GM12865 (cell line): ENCODE data around the gene MAPK7.

Experiments used
- DNase-seq: peaks from one replicate; pipeline ENCODE4 v3.0.0; 2010; ENCODE audit warnings: low read depth
- H3K4me3 ChIP-seq: 2 replicates; pipeline ENCODE4 v1.5.1; 2011; ENCODE audit warnings: mild to moderate bottlenecking, low read depth, low read length, control low read depth
- TF ChIP-seq, protein P1 (sequence below): IDR thresholded peaks from 2 replicates; pipeline ENCODE4 v1.5.1; 2011; ENCODE audit warnings: low read length, control low read depth, low read depth, inconsistent platforms; ENCODE audit not compliant: insufficient read depth; ENCODE audit errors: missing control alignments

MAPK7 gene

DNA sequence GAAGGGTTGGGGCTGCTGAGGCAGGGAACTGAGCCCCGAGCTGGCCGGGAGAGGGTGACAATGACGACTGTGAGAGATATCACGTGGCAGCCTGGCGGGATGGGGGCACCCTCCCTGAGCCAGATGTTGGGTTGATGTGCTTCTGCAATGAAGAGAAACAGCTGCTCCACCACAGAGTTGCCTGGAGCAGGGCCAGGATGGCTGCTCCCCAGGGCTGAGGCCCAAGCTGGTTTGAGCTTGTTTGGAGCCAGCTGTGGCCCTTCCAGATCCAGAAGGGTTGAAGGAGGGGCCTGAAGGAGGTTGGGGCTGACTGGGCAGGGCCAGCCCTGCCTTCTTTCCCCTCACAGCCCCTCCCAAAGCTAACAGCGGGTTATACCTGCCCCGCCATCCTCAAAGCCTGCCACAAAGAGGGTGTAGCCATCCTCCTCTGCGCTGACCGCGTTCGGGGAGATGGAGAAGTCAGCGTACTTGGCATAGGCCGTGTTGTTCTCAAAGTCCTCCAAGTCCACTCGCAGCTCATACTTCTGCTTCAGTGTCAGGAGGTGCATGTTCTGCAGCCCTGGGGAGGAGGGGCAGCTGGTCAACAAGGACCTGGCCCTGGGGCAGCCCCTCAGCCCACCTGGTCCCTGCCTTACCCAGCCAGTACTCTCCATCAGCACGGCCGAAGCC, 6.6 kb downstream of the MAPK7 start:
- DNase-seq = no peak
- TF ChIP-seq, protein P1, sequence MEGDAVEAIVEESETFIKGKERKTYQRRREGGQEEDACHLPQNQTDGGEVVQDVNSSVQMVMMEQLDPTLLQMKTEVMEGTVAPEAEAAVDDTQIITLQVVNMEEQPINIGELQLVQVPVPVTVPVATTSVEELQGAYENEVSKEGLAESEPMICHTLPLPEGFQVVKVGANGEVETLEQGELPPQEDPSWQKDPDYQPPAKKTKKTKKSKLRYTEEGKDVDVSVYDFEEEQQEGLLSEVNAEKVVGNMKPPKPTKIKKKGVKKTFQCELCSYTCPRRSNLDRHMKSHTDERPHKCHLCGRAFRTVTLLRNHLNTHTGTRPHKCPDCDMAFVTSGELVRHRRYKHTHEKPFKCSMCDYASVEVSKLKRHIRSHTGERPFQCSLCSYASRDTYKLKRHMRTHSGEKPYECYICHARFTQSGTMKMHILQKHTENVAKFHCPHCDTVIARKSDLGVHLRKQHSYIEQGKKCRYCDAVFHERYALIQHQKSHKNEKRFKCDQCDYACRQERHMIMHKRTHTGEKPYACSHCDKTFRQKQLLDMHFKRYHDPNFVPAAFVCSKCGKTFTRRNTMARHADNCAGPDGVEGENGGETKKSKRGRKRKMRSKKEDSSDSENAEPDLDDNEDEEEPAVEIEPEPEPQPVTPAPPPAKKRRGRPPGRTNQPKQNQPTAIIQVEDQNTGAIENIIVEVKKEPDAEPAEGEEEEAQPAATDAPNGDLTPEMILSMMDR = no peak

DNA sequence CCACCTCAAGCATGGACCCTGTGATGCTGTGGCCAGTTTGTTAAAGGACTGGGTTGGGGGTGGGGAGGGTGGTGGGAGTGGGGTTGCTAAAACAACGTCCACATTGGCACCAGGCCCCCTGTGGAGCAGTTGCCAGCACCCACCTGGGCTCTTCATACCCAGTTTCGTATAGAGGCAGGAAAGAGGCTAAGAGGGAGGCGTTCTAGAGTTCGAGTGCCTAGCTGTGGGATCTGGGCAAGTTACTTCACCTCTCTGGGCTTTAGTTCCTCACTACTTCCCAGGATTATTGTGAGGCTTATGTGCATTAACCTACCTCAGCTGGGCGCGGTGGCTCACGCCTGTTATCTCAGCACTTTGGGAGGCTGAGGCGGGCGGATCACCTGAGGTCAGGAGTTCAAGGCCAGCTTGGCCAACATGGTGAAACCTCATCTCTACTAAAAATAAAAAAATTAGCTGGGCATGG, 7.3 kb downstream of the MAPK7 start:
- no peak for DNase-seq
- TF ChIP-seq, protein P1 = no peak
- H3K4me3 ChIP-seq = no peak overlapping the region

More for the DNA sequence above, 6.6 kb downstream of the MAPK7 start:
- no peak overlapping the region for H3K4me3 ChIP-seq

DNA sequence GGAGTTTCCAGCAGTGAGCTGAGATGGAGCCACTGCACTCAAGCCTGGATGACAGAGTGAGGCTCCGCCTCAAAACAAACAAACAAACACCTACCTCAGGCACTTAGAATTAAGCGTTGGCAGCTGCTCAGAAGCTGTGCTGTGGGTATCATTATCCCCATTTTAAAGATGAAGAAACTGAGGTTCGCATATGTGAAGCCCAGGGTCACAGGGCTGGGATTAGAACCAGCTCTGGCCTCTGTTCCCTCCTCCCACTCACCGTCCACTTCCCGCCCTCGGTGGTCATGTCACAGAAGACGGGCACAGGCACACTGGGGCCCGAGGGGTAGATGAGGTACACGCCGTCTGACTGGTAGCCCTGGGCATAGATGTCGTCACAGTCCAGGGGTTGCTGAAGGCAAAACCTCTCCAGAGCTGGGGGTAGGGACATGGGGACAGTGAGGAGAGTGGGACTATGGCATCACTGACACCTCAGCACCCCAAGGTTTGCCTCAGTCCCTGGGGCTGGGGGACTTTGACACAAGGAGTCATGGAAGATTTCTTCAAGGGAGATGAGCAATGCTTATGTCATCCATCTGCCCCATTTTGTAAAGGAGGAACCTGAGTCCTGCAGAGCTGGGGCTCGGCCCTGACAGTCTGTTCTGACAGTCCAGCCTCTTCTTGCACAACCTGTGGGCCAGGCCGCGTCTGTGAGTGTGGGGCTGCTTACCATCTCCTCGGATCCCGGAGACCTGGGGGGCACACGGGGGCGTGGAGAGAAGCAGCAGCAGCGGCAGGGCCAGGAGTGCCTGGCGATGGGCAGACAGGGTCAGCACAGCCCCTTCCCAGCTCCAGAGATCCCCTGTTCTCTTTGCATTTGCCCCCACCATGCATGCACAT, 8.0 kb downstream of the MAPK7 start:
- no peak overlapping the region for H3K4me3 ChIP-seq
- DNase-seq = no peak
- TF ChIP-seq, protein P1 = no peak

DNA sequence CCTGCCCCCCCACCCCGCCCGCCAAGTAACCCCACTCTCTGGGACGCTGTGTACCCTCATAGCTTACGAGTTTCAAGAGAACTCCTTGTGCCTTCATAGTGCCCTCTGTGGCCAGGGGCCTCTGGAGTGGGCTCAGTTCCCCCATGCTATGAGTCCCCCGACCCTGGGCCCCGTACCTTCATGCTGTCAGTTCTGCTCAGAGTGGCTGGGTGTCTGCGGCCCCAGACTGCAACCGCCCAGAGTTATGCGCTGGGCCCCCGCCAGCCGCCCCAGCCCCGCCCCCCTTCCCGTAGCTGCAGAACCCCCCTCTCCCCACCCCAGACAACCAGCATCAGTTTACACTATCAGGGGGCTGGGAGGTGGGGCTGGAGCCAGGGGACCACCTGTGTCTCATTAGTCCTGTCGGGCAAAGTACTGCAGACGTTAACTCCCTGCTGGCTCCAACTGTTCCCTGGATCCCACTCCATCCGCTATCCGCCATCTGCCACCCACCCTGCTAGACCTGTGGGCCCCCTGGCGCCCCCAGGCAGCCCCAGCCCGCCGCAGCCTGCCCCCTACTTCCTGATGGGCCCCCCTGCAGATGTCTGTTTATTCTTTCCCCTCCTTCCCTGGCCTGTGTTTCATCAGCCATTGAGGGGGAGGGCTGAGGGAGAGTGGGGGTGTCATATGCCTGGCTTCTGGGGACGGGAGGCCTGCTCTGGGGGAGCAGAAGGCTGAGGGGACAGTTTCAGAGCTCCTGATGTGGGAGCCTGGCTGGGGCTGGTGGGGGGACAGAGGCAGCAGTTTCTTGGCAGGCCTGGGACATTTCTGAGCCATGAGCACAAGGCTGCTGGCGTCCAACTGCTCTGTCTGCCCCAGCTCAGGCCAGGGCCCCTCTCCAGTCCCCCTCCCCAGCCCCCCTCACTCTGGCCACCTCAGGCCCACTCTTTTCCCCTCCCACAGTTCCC, 8.9 kb downstream of the MAPK7 start, which contains the start of gene MFAP4:
Gene MFAP4, minus strand, starts transcription at position 217 of the 947 bp plus-strand sequence. Its CDS starts 35 bp downstream, at position 182.
- TF ChIP-seq, protein P1 = no peak
- DNase-seq = no peak
- no peak within 1 kb of the TSS for H3K4me3 ChIP-seq

DNA sequence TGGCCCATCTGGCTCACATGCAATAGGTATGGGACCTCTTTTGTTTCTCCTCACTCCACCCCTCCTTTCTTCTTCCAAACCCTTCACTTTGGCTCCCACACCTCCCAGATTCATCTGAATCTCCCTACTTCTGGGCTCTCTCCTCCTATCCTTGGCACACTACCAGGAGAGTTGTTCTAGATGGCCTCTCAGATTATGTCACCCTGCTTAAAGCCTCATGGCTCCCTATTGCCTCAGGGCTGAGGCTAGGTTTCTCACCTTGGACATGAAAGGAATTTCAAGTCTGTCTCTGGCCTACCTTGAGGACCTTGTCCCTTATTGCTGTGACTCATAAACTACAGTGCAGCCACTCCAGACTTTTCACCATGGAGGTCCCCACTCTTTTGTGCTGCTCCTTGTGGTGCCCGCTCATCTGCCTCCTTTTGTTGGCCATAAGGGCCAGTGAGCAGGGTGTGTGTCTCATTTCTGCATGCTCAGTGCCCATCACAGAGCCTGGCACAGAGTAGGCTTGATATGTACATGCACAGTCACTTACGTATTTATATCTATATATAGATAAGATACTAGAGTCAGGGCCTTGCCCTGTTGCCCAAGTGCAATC, 9.7 kb downstream of the MAPK7 start:
- no peak overlapping the region for H3K4me3 ChIP-seq
- no peak for DNase-seq
- TF ChIP-seq, protein P1 = no peak
